IMR-90 (cell line): Measurements from ENCODE around the gene EDARADD. TPM values are rescaled to one million over a fixed set of nuclear protein-coding genes. Genes with fewer than 3 reads are reported as not detected.

ENCODE experiments used
- ATAC-seq: fragments of 200-7000 bp; cut with Tn5 transposase; 2 replicates; pipeline ENCODE4 v1.9.1; 2020; ENCODE audit warnings: low read depth, mild to moderate bottlenecking, moderate library complexity
- BruUV-seq: library from RNA; stranded (reverse); fragments of 400-500 nt; replicated peaks from 2 replicates; lab custom pipeline; 2021; lab: Mats Ljungman, UMichigan
- CTCF ChIA-PET: fragments of 300-600 bp; formaldehyde crosslinking; extraction: SDS; loops from one replicate; lab custom pipeline; 2021; ENCODE audit warnings: antibody characterized with exemption; lab: Yijun Ruan, JAX
- POLR2A ChIA-PET: fragments of 300-600 bp; sonication (Branson Sonifier 250); formaldehyde crosslinking; loops from one replicate; lab custom pipeline; 2022; ENCODE audit warnings: antibody characterized with exemption; ENCODE audit not compliant: unreplicated experiment; lab: Charles Lee
- DNase-seq: peaks from one replicate; pipeline ENCODE4 v3.0.0; 2013
- H2AFZ ChIP-seq: replicated peaks from 2 replicates; pipeline ENCODE3; 2013; ENCODE audit warnings: low read length, mild to moderate bottlenecking; ENCODE audit not compliant: poor library complexity
- H2AK5ac ChIP-seq: 2 replicates; pipeline ENCODE4 v1.6.1; 2013; ENCODE audit warnings: low read depth, low read length, inconsistent platforms
- H2AK9ac ChIP-seq: replicated peaks from 2 replicates; pipeline ENCODE3; 2013; ENCODE audit warnings: mild to moderate bottlenecking, low read depth, low read length, moderate library complexity; ENCODE audit not compliant: poor library complexity
- H2BK120ac ChIP-seq: 2 replicates; pipeline ENCODE4 v1.6.1; 2013; ENCODE audit warnings: low read depth, low read length, inconsistent platforms
- H2BK15ac ChIP-seq: 3 replicates; pipeline ENCODE4 v1.6.1; 2013; ENCODE audit warnings: low read depth, low read length, inconsistent platforms
- H2BK20ac ChIP-seq: 2 replicates; pipeline ENCODE4 v1.6.1; 2013; ENCODE audit warnings: low read depth, mild to moderate bottlenecking, inconsistent platforms, low read length, moderate library complexity
- H2BK5ac ChIP-seq: 2 replicates; pipeline ENCODE4 v1.6.1; 2013; ENCODE audit warnings: mild to moderate bottlenecking, low read depth, low read length, inconsistent platforms; ENCODE audit not compliant: poor library complexity, severe bottlenecking
- H3K14ac ChIP-seq: replicated peaks from 2 replicates; pipeline ENCODE4 v1.6.1; 2013; ENCODE audit warnings: low read depth, low read length, inconsistent platforms
- H3K18ac ChIP-seq: 2 replicates; pipeline ENCODE4 v1.6.1; 2013; ENCODE audit warnings: low read depth, low read length, control low read depth
- H3K23ac ChIP-seq: 2 replicates; pipeline ENCODE4 v1.6.1; 2013; ENCODE audit warnings: low read depth, low read length, inconsistent platforms
- H3K27ac ChIP-seq: 2 replicates; pipeline ENCODE4 v1.5.1; 2013; ENCODE audit warnings: mild to moderate bottlenecking, control low read depth, low read length; ENCODE audit not compliant: insufficient read depth
- H3K27me3 ChIP-seq: 2 replicates; pipeline ENCODE4 v1.6.1; 2013; ENCODE audit warnings: low read length; ENCODE audit not compliant: control insufficient read depth, insufficient read depth
- H3K36me3 ChIP-seq: 2 replicates; pipeline ENCODE4 v1.6.1; 2013; ENCODE audit warnings: low read length, mixed read lengths; ENCODE audit not compliant: control insufficient read depth, insufficient read depth
- H3K4ac ChIP-seq: 2 replicates; pipeline ENCODE4 v1.6.1; 2013; ENCODE audit warnings: low read depth, low read length, inconsistent platforms
- H3K4me1 ChIP-seq: 2 replicates; pipeline ENCODE4 v1.6.1; 2013; ENCODE audit warnings: low read length, mixed read lengths; ENCODE audit not compliant: control insufficient read depth, insufficient read depth
- H3K4me2 ChIP-seq: 2 replicates; pipeline ENCODE4 v1.6.1; 2013; ENCODE audit warnings: low read depth, mild to moderate bottlenecking, control low read depth, low read length, moderate library complexity
- H3K4me3 ChIP-seq: 2 replicates; pipeline ENCODE4 v1.5.1; 2013; ENCODE audit warnings: low read depth, mild to moderate bottlenecking, control low read depth, low read length, moderate library complexity; ENCODE audit not compliant: insufficient read depth
- H3K56ac ChIP-seq: 2 replicates; pipeline ENCODE4 v1.6.1; 2013; ENCODE audit warnings: low read length, inconsistent platforms; ENCODE audit not compliant: insufficient read depth; ENCODE audit errors: extremely low read depth
- H3K79me1 ChIP-seq, 2 experiments: 2 replicates each; pipeline ENCODE4 v1.6.1; 2013; ENCODE audit warnings: low read length in 2 of 2, inconsistent platforms in 1 of 2, low read depth in 1 of 2
- H3K9ac ChIP-seq: 2 replicates; pipeline ENCODE4 v1.6.1; 2013; ENCODE audit warnings: low read depth, low read length, control low read depth
- H3K9me1 ChIP-seq: 2 replicates; pipeline ENCODE4 v1.6.1; 2013; ENCODE audit warnings: low read length, inconsistent platforms; ENCODE audit not compliant: insufficient read depth
- H3K9me3 ChIP-seq: 2 replicates; pipeline ENCODE4 v1.6.1; 2013; ENCODE audit warnings: low read length; ENCODE audit not compliant: control insufficient read depth, insufficient read depth
- H4K20me1 ChIP-seq: 2 replicates; pipeline ENCODE4 v1.6.1; 2013; ENCODE audit warnings: low read length, inconsistent platforms; ENCODE audit not compliant: insufficient read depth
- H4K5ac ChIP-seq: 2 replicates; pipeline ENCODE4 v1.6.1; 2013; ENCODE audit warnings: mild to moderate bottlenecking, low read depth, low read length, control low read depth
- H4K8ac ChIP-seq, 2 experiments: 2 replicates each; pipeline ENCODE4 v1.6.1; 2013; ENCODE audit warnings: low read depth in 2 of 2, low read length in 2 of 2, control low read depth in 1 of 2, inconsistent platforms in 1 of 2
- H4K91ac ChIP-seq: 2 replicates; pipeline ENCODE4 v1.6.1; 2013; ENCODE audit warnings: low read depth, low read length, inconsistent platforms; ENCODE audit not compliant: insufficient read depth
- BHLHE40 ChIP-seq: fragments of 150-350 bp; IDR thresholded peaks from 2 replicates; pipeline ENCODE4 v1.6.1; 2016; ENCODE audit warnings: mild to moderate bottlenecking, low read depth, low read length
- CEBPB ChIP-seq: IDR thresholded peaks from 2 replicates; pipeline ENCODE4 v1.6.1; 2012; ENCODE audit warnings: low read depth, low read length, improper control_type of control experiment
- CHD1 ChIP-seq: IDR thresholded peaks from 2 replicates; pipeline ENCODE4 v1.6.1; 2012; ENCODE audit warnings: low read depth, low read length, improper control_type of control experiment
- CTCF ChIP-seq: conservative IDR thresholded peaks from 2 replicates; pipeline ENCODE4 v1.5.1; 2012; ENCODE audit warnings: mild to moderate bottlenecking, low read depth, low read length, improper control_type of control experiment
- ELK1 ChIP-seq: fragments of 150-350 bp; IDR thresholded peaks from 2 replicates; pipeline ENCODE4 v1.6.1; 2016; ENCODE audit warnings: low read depth, mild to moderate bottlenecking, low read length, moderate library complexity, borderline replicate concordance
- FOS ChIP-seq: fragments of 150-350 bp; IDR thresholded peaks from 2 replicates; pipeline ENCODE4 v1.6.1; 2016; ENCODE audit warnings: low read depth, low read length
- MAZ ChIP-seq: IDR thresholded peaks from 2 replicates; pipeline ENCODE4 v1.6.1; 2012; ENCODE audit warnings: low read depth, mild to moderate bottlenecking, low read length, improper control_type of control experiment, moderate library complexity, borderline replicate concordance
- MXI1 ChIP-seq: IDR thresholded peaks from 2 replicates; pipeline ENCODE4 v1.6.1; 2012; ENCODE audit warnings: low read depth, mild to moderate bottlenecking, low read length, moderate library complexity, borderline replicate concordance
- RAD21 ChIP-seq: IDR thresholded peaks from 2 replicates; pipeline ENCODE4 v1.6.1; 2012; ENCODE audit warnings: low read length, improper control_type of control experiment
- RFX5 ChIP-seq: IDR thresholded peaks from 2 replicates; pipeline ENCODE4 v1.8.0; 2012; ENCODE audit warnings: low read depth, mild to moderate bottlenecking, low read length, moderate library complexity
- SMC3 ChIP-seq: fragments of 150-350 bp; IDR thresholded peaks from 2 replicates; pipeline ENCODE4 v1.6.1; 2016; ENCODE audit warnings: low read depth, mild to moderate bottlenecking, antibody characterized with exemption, low read length, moderate library complexity
- WGBS, 2 experiments: methylation state at CpG; one replicate each; pipeline versions ENCODE4 v1.1.5 to v1.1.7; 2013; ENCODE audit warnings: missing lambda C conversion rate in 2 of 2; ENCODE audit not compliant: insufficient read length in 1 of 2; ENCODE audit errors: extremely low coverage in 2 of 2; 5-methylcytosine and 5-hydroxymethylcytosine counted together
- dilution Hi-C: fragments of 300-500 bp; cut with HindIII; formaldehyde crosslinking; loops from one replicate; pipeline ENCODE4 v1.14.3; 2018; ENCODE audit warnings: low sequenced_read_pairs; ENCODE audit not compliant: unreplicated experiment
- in situ Hi-C: fragments of 300-500 bp; cut with MboI; formaldehyde crosslinking; loops from 3 replicates; pipeline ENCODE4 v1.14.3; 2019; ENCODE audit warnings: low sequenced_read_pairs, inconsistent platforms, mixed read lengths
- intact Hi-C: fragments of 100-400 bp; cut with micrococcal nuclease; formaldehyde crosslinking; loops from 2 replicates; pipeline ENCODE4 v1.10.0; 2022
- polyA plus RNA-seq, 3 experiments: library from polyadenylated mRNA; depleted of rRNA; stranded (reverse); fragments of >200 nt; gene quantifications; 2 replicates each; pipeline ENCODE4 v1.2.3, GENCODE V29; 2012; ENCODE audit warnings: low replicate concordance in 1 of 3
- total RNA-seq: library from RNA; depleted of rRNA; stranded (reverse); fragments of >200 nt; gene quantifications from 2 replicates; pipeline ENCODE4 v1.2.3, GENCODE V29; 2012
- TF ChIP-seq, protein P1 (sequence below): fragments of 150-350 bp; IDR thresholded peaks from 2 replicates; pipeline ENCODE4 v1.6.1; 2017; ENCODE audit warnings: mild to moderate bottlenecking, antibody characterized with exemption, low read length, low read depth

Gene EDARADD
- total and polyA plus RNA-seq, 2 of the 4 experiments (the other 2 are of a cell fraction) = not detected

GRCh38 chr1:236465959-236466303, 71.8 kb downstream of the EDARADD start:
- POLR2A ChIA-PET = no interaction called here
- no CpG with 5 or more reads among the region's 5 CpGs for WGBS, 2 experiments

More at GRCh38 chr1:236465959-236466303, 71.8 kb downstream of the EDARADD start:
- no peak for DNase-seq
- Histone ChIP-seq H2AFZ (no peak overlapping the region), H4K8ac (no peak overlapping the region), H4K5ac (no peak overlapping the region), H2AK5ac (no peak overlapping the region), H3K23ac (no peak overlapping the region), H3K18ac (no peak overlapping the region), H2AK9ac (no peak overlapping the region), H3K79me1 (no peaks in the 10 kb centered on the region), H3K9ac (no peak overlapping the region), H3K14ac (no peak overlapping the region), H3K9me3 (no peaks in the 10 kb centered on the region), H2BK20ac (no peak overlapping the region), H3K27ac (no peak overlapping the region), H4K91ac (no peak overlapping the region), H3K56ac (no peak overlapping the region), H3K4me2 (no peak overlapping the region), H3K9me1 (no peaks in the 10 kb centered on the region), H3K4me1 (no peaks in the 10 kb centered on the region), H3K27me3 (peaks cover 3% of the 10 kb centered on the region; the same call in 1 of the 2 replicates), H3K36me3 (no peaks in the 10 kb centered on the region), H3K4me3 (no peak overlapping the region), H4K20me1 (no peaks in the 10 kb centered on the region), H3K4ac (no peak overlapping the region), H2BK5ac (no peak overlapping the region), H2BK120ac (no peak overlapping the region), H2BK15ac (no peak overlapping the region)
- in situ Hi-C loops = no loop called here
- CTCF ChIA-PET = no interaction called here
- BruUV-seq = no TSS peak
- ATAC-seq = no peak
- TF ChIP-seq CHD1 (no peak), CEBPB (no peak), MXI1 (no peak), RFX5 (no peak), MAZ (no peak), BHLHE40 (no peak), ELK1 (no peak), CTCF (no peak), RAD21 (no peak), SMC3 (no peak), FOS (no peak)
- TF ChIP-seq, protein P1, sequence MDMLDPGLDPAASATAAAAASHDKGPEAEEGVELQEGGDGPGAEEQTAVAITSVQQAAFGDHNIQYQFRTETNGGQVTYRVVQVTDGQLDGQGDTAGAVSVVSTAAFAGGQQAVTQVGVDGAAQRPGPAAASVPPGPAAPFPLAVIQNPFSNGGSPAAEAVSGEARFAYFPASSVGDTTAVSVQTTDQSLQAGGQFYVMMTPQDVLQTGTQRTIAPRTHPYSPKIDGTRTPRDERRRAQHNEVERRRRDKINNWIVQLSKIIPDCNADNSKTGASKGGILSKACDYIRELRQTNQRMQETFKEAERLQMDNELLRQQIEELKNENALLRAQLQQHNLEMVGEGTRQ = no peak
- dilution Hi-C loops = no loop called here
- intact Hi-C loops = no loop called here
